ENCODE measurements around the gene MINDY4.

- TF ChIP-seq CTCF (IDR thresholded peaks at IDR 0.05) (no peak), POLR2A (IDR thresholded peaks at IDR 0.05) (no peak)
These were observed 6.9 kb upstream of the MINDY4 start for GRCh38 chr7:30764030-30764975.
